ENCODE measurements around the gene HSPH1. TPM values are rescaled to one million over a fixed set of nuclear protein-coding genes. Genes with fewer than 3 reads are reported as not detected.

HSPH1 gene
- polyA plus RNA-seq, 1 experiment: 88.6 TPM

GRCh38 chr13:31145417-31145816, 16.3 kb downstream of the HSPH1 start:
- Histone ChIP-seq H3K4me3 (ENCODE audit: low read depth, low read length) (no peak overlapping the region), H3K27ac (ENCODE audit: low read depth, low read length) (no peak overlapping the region), H3K27me3 (ENCODE audit: control insufficient read depth, insufficient read depth, low read length) (no peaks in the 10 kb centered on the region), H3K9me3 (ENCODE audit: control insufficient read depth, insufficient read depth, low read length) (no peaks in the 10 kb centered on the region)
- CTCF ChIA-PET: interaction anchor here (0.6 kb wide), 1 partner anchor 337 kb away, joined by 7 read pairs; no protein-coding TSS in a partner anchor
- DNase-seq (ENCODE audit: low read depth, low spot score): no peak
- POLR2A ChIA-PET: no interaction called here
- no peak for TF ChIP-seq CTCF (IDR thresholded peaks at IDR 0.05; ENCODE audit: low read depth, low read length)

GRCh38 chr13:31138515-31138914, 23.2 kb downstream of the HSPH1 start:
- Histone ChIP-seq H3K9me3 (ENCODE audit: control insufficient read depth, insufficient read depth, low read length) (no peaks in the 10 kb centered on the region), H3K4me3 (ENCODE audit: low read depth, low read length) (no peak overlapping the region), H3K27me3 (ENCODE audit: control insufficient read depth, insufficient read depth, low read length) (no peaks in the 10 kb centered on the region), H3K27ac (ENCODE audit: low read depth, low read length) (no peak overlapping the region)
- POLR2A ChIA-PET: no interaction called here
- TF ChIP-seq CTCF (IDR thresholded peaks at IDR 0.05; ENCODE audit: low read depth, low read length): no peak
- DNase-seq (ENCODE audit: low read depth, low spot score): no peak
- CTCF ChIA-PET: no interaction called here

GRCh38 chr13:31136724-31137123, 25.0 kb downstream of the HSPH1 start:
- Histone ChIP-seq H3K9me3 (ENCODE audit: control insufficient read depth, insufficient read depth, low read length) (no peaks in the 10 kb centered on the region), H3K4me3 (ENCODE audit: low read depth, low read length) (no peak overlapping the region), H3K27me3 (ENCODE audit: control insufficient read depth, insufficient read depth, low read length) (no peaks in the 10 kb centered on the region), H3K27ac (ENCODE audit: low read depth, low read length) (no peak overlapping the region)
- ChIA-PET POLR2A (no interaction called here), CTCF (interaction anchor here (2.0 kb wide), 1 partner anchor 10 kb away, joined by 6 read pairs; no protein-coding TSS in a partner anchor)
- TF ChIP-seq CTCF (IDR thresholded peaks at IDR 0.05; ENCODE audit: low read depth, low read length): no peak
- DNase-seq (ENCODE audit: low read depth, low spot score): no peak

GRCh38 chr13:31134039-31134711, 27.5 kb downstream of the HSPH1 start:
- H3K4me3 ChIP-seq (ENCODE audit: low read depth, low read length): no peak overlapping the region
- TF ChIP-seq CTCF (IDR thresholded peaks at IDR 0.05; ENCODE audit: low read depth, low read length): no peak
- no peaks in the 10 kb centered on the region for H3K27me3 ChIP-seq (ENCODE audit: control insufficient read depth, insufficient read depth, low read length)
- H3K9me3 ChIP-seq (ENCODE audit: control insufficient read depth, insufficient read depth, low read length): no peaks in the 10 kb centered on the region
- CTCF ChIA-PET: interaction anchor here (1.8 kb wide), 1 partner anchor 89 kb away, joined by 5 read pairs; no protein-coding TSS in a partner anchor
- POLR2A ChIA-PET: no interaction called here
- DNase-seq (ENCODE audit: low read depth, low spot score): no peak
- no peak overlapping the region for H3K27ac ChIP-seq (ENCODE audit: low read depth, low read length)

- TF ChIP-seq CTCF (IDR thresholded peaks at IDR 0.05; ENCODE audit: low read depth, low read length): no peak
- H3K27me3 ChIP-seq (ENCODE audit: control insufficient read depth, insufficient read depth, low read length): peaks cover 2% of the 10 kb centered on the region
- no peak overlapping the region for H3K27ac ChIP-seq (ENCODE audit: low read depth, low read length)
- H3K4me3 ChIP-seq (ENCODE audit: low read depth, low read length): no peak overlapping the region
- CTCF ChIA-PET: no interaction called here
- H3K9me3 ChIP-seq (ENCODE audit: control insufficient read depth, insufficient read depth, low read length): no peaks in the 10 kb centered on the region
- no peak for DNase-seq (ENCODE audit: low read depth, low spot score)
- POLR2A ChIA-PET: no interaction called here
Measured at GRCh38 chr13:31133621-31134020, 28.1 kb downstream of the HSPH1 start.

Measured in AG04450 (cell line).